ENCODE results near the gene REEP3.

GRCh38 chr10:63491588-63492316 lies 29.4 kb upstream of the REEP3 start:
- TF ChIP-seq CTCF (IDR thresholded peaks at IDR 0.05) (no peak), POLR2AphosphoS5 (IDR thresholded peaks at IDR 0.05) (peak in 1 of 2 donors; percentile 39)

Data from esophagus muscularis mucosa (tissue), 3 donors.